ENCODE data around the gene NFIA. TPM values are rescaled to one million over a fixed set of nuclear protein-coding genes. Genes with fewer than 3 reads are reported as not detected.

NFIA gene
- total RNA-seq, 1 experiment from 2014 or later = 38.6 TPM

- Mint-ChIP-seq H3K4me3 (ENCODE audit: low read depth, unreplicated experiment) (no peak overlapping the region), H3K4me1 (ENCODE audit: low read depth, unreplicated experiment) (peaks cover 14% of the 10 kb centered on the region), H3K9me3 (ENCODE audit: low read depth, unreplicated experiment) (no peaks in the 10 kb centered on the region), H3K27ac (ENCODE audit: unreplicated experiment) (no peak overlapping the region), H3K36me3 (ENCODE audit: insufficient read depth, unreplicated experiment) (no peaks in the 10 kb centered on the region), H3K27me3 (ENCODE audit: unreplicated experiment) (no peaks in the 10 kb centered on the region)
- intact Hi-C loops (cut with micrococcal nuclease; ENCODE audit: unreplicated experiment) = no loop called here
- no peak for TF ChIP-seq CTCF (IDR thresholded peaks at IDR 0.05; ENCODE audit: unreplicated experiment)
- no TSS peak for BruUV-seq (replicated peaks)
- CTCF ChIA-PET = no interaction called here
- DNase-seq = no peak
These were observed 188.5 kb downstream of the NFIA start for GRCh38 chr1:61270761-61271411.

- BruUV-seq (replicated peaks) = no TSS peak
- Mint-ChIP-seq H3K9me3 (ENCODE audit: low read depth, unreplicated experiment) (no peaks in the 10 kb centered on the region), H3K27ac (ENCODE audit: unreplicated experiment) (no peak overlapping the region), H3K4me1 (ENCODE audit: low read depth, unreplicated experiment) (peaks cover 14% of the 10 kb centered on the region), H3K27me3 (ENCODE audit: unreplicated experiment) (no peaks in the 10 kb centered on the region), H3K36me3 (ENCODE audit: insufficient read depth, unreplicated experiment) (no peaks in the 10 kb centered on the region), H3K4me3 (ENCODE audit: low read depth, unreplicated experiment) (no peak overlapping the region)
- intact Hi-C loops (cut with micrococcal nuclease; ENCODE audit: unreplicated experiment) = no loop called here
- CTCF ChIA-PET = no interaction called here
- no peak for TF ChIP-seq CTCF (IDR thresholded peaks at IDR 0.05; ENCODE audit: unreplicated experiment)
- no peak for DNase-seq
These were observed 189.0 kb downstream of the NFIA start for GRCh38 chr1:61271412-61271789.

GRCh38 chr1:61273167-61273705 is 190.9 kb downstream of the NFIA start:
- no peak for DNase-seq
- CTCF ChIA-PET = no interaction called here
- no peaks in the 10 kb centered on the region for H3K27me3 Mint-ChIP-seq (ENCODE audit: unreplicated experiment)
- intact Hi-C loops (cut with micrococcal nuclease; ENCODE audit: unreplicated experiment) = no loop called here
- no peak for TF ChIP-seq CTCF (IDR thresholded peaks at IDR 0.05; ENCODE audit: unreplicated experiment)
- no TSS peak for BruUV-seq (replicated peaks)
- no peak overlapping the region for H3K4me3 Mint-ChIP-seq (ENCODE audit: low read depth, unreplicated experiment)
- no peak overlapping the region for H3K27ac Mint-ChIP-seq (ENCODE audit: unreplicated experiment)
- H3K4me1 Mint-ChIP-seq (ENCODE audit: low read depth, unreplicated experiment) = peaks cover 14% of the 10 kb centered on the region
- peaks cover 1% of the 10 kb centered on the region for H3K36me3 Mint-ChIP-seq (ENCODE audit: insufficient read depth, unreplicated experiment)
- no peaks in the 10 kb centered on the region for H3K9me3 Mint-ChIP-seq (ENCODE audit: low read depth, unreplicated experiment)

- no peaks in the 10 kb centered on the region for H3K9me3 Mint-ChIP-seq (ENCODE audit: low read depth, unreplicated experiment)
- peaks cover 14% of the 10 kb centered on the region for H3K4me1 Mint-ChIP-seq (ENCODE audit: low read depth, unreplicated experiment)
- no peak for TF ChIP-seq CTCF (IDR thresholded peaks at IDR 0.05; ENCODE audit: unreplicated experiment)
- H3K27ac Mint-ChIP-seq (ENCODE audit: unreplicated experiment) = no peak overlapping the region
- H3K4me3 Mint-ChIP-seq (ENCODE audit: low read depth, unreplicated experiment) = no peak overlapping the region
- no peak for DNase-seq
- no TSS peak for BruUV-seq (replicated peaks)
- H3K27me3 Mint-ChIP-seq (ENCODE audit: unreplicated experiment) = no peaks in the 10 kb centered on the region
- H3K36me3 Mint-ChIP-seq (ENCODE audit: insufficient read depth, unreplicated experiment) = peaks cover 4% of the 10 kb centered on the region
- CTCF ChIA-PET = interaction anchor here (0.6 kb wide), 1 partner anchor 41 kb away, joined by 3 read pairs; no protein-coding TSS in a partner anchor
- intact Hi-C loops (cut with micrococcal nuclease; ENCODE audit: unreplicated experiment) = no loop called here
These were observed 191.5 kb downstream of the NFIA start for GRCh38 chr1:61273861-61274260.

Data from Calu3 (cell line).